Left hindlimb (tissue), 1 donor: Measurements from ENCODE around the gene RPS15A.
"Not testable (repeated sequence)": the region's sequence is repeated elsewhere in the genome, so short reads cannot be mapped to it uniquely, and the experiment has no call there.

Source experiments
- DNase-seq: peaks from one replicate; pipeline ENCODE4 v3.0.0-alpha.2; 2018

The RPS15A gene

GRCh38 chr16:18740027-18740426, 50.1 kb downstream of the RPS15A start:
- DNase-seq, result not testable (repeated sequence)

GRCh38 chr16:18738768-18739167, 51.4 kb downstream of the RPS15A start:
- not testable (repeated sequence) for DNase-seq

- not testable (repeated sequence) for DNase-seq
These were observed 55.9 kb downstream of the RPS15A start for GRCh38 chr16:18734279-18734678.
